ENCODE data around the gene PRKD2. TPM values are rescaled to one million over a fixed set of nuclear protein-coding genes. Genes with fewer than 3 reads are reported as not detected.
A peak's percentile ranks its signal among the peaks of the same experiment; 100 is the strongest.

The PRKD2 gene
- total RNA-seq, 1 experiment from 2014 or later: 98.3 TPM

- CTCF ChIA-PET: interaction anchor here (0.6 kb wide), 1 partner anchor 204 kb away, joined by 3 read pairs; no protein-coding TSS in a partner anchor
- peak; percentile 50 for DNase-seq
- Mint-ChIP-seq H3K27me3 (ENCODE audit: unreplicated experiment) (no peaks in the 10 kb centered on the region), H3K4me3 (ENCODE audit: low read depth, unreplicated experiment) (no peak overlapping the region), H3K9me3 (ENCODE audit: low read depth, unreplicated experiment) (no peaks in the 10 kb centered on the region), H3K27ac (ENCODE audit: unreplicated experiment) (no peak overlapping the region), H3K4me1 (ENCODE audit: low read depth, unreplicated experiment) (no peaks in the 10 kb centered on the region), H3K36me3 (ENCODE audit: insufficient read depth, unreplicated experiment) (peaks cover 82% of the 10 kb centered on the region)
- no TSS peak for BruUV-seq (replicated peaks)
- intact Hi-C loops (cut with micrococcal nuclease; ENCODE audit: unreplicated experiment): no loop called here
- TF ChIP-seq CTCF (IDR thresholded peaks at IDR 0.05; ENCODE audit: unreplicated experiment): peak; percentile 95
These were observed 12.4 kb downstream of the PRKD2 start for GRCh38 chr19:46704379-46705076.

GRCh38 chr19:46700704-46701103, 16.2 kb downstream of the PRKD2 start:
- H3K4me1 Mint-ChIP-seq (ENCODE audit: low read depth, unreplicated experiment): no peaks in the 10 kb centered on the region
- CTCF ChIA-PET: no interaction called here
- H3K27me3 Mint-ChIP-seq (ENCODE audit: unreplicated experiment): no peaks in the 10 kb centered on the region
- no peak for DNase-seq
- no peak overlapping the region for H3K27ac Mint-ChIP-seq (ENCODE audit: unreplicated experiment)
- intact Hi-C loops (cut with micrococcal nuclease; ENCODE audit: unreplicated experiment): no loop called here
- peaks cover 84% of the 10 kb centered on the region for H3K36me3 Mint-ChIP-seq (ENCODE audit: insufficient read depth, unreplicated experiment)
- no TSS peak for BruUV-seq (replicated peaks)
- no peaks in the 10 kb centered on the region for H3K9me3 Mint-ChIP-seq (ENCODE audit: low read depth, unreplicated experiment)
- no peak for TF ChIP-seq CTCF (IDR thresholded peaks at IDR 0.05; ENCODE audit: unreplicated experiment)
- H3K4me3 Mint-ChIP-seq (ENCODE audit: low read depth, unreplicated experiment): no peak overlapping the region

GRCh38 chr19:46698395-46699321, 18.3 kb downstream of the PRKD2 start:
- Mint-ChIP-seq H3K27ac (ENCODE audit: unreplicated experiment) (no peak overlapping the region), H3K27me3 (ENCODE audit: unreplicated experiment) (no peaks in the 10 kb centered on the region), H3K4me3 (ENCODE audit: low read depth, unreplicated experiment) (no peak overlapping the region), H3K36me3 (ENCODE audit: insufficient read depth, unreplicated experiment) (peaks cover 77% of the 10 kb centered on the region), H3K4me1 (ENCODE audit: low read depth, unreplicated experiment) (no peaks in the 10 kb centered on the region), H3K9me3 (ENCODE audit: low read depth, unreplicated experiment) (no peaks in the 10 kb centered on the region)
- CTCF ChIA-PET: interaction anchor here (0.6 kb wide), 1 partner anchor 81 kb away, joined by 5 read pairs; no protein-coding TSS in a partner anchor
- intact Hi-C loops (cut with micrococcal nuclease; ENCODE audit: unreplicated experiment): no loop called here
- DNase-seq: no peak
- TF ChIP-seq CTCF (IDR thresholded peaks at IDR 0.05; ENCODE audit: unreplicated experiment): no peak
- BruUV-seq (replicated peaks): no TSS peak

GRCh38 chr19:46697204-46697960, 19.5 kb downstream of the PRKD2 start:
- no peaks in the 10 kb centered on the region for H3K4me1 Mint-ChIP-seq (ENCODE audit: low read depth, unreplicated experiment)
- no peak overlapping the region for H3K27ac Mint-ChIP-seq (ENCODE audit: unreplicated experiment)
- H3K4me3 Mint-ChIP-seq (ENCODE audit: low read depth, unreplicated experiment): no peak overlapping the region
- no TSS peak for BruUV-seq (replicated peaks)
- intact Hi-C loops (cut with micrococcal nuclease; ENCODE audit: unreplicated experiment): no loop called here
- no peaks in the 10 kb centered on the region for H3K9me3 Mint-ChIP-seq (ENCODE audit: low read depth, unreplicated experiment)
- H3K27me3 Mint-ChIP-seq (ENCODE audit: unreplicated experiment): no peaks in the 10 kb centered on the region
- CTCF ChIA-PET: interaction anchor here (0.6 kb wide), 2 partner anchors 91 to 195 kb away, joined by 3 read pairs; partner anchors contain the start of gene SLC1A5
- no peak for TF ChIP-seq CTCF (IDR thresholded peaks at IDR 0.05; ENCODE audit: unreplicated experiment)
- H3K36me3 Mint-ChIP-seq (ENCODE audit: insufficient read depth, unreplicated experiment): peaks cover 79% of the 10 kb centered on the region
- DNase-seq: no peak

All from Calu3 (cell line).